CD4-positive, alpha-beta T cell (primary cell): ENCODE measurements around the gene UNC5B. TPM values are rescaled to one million over a fixed set of nuclear protein-coding genes. Genes with fewer than 3 reads are reported as not detected.

ENCODE experiments used
- ATAC-seq: fragments of 200-7000 bp; cut with Tn5 transposase; one replicate; pipeline ENCODE4 v1.10.0; 2022; ENCODE audit warnings: mild to moderate bottlenecking; ENCODE audit not compliant: poor library complexity
- CTCF ChIA-PET: fragments of 350-600 bp; sonication (Branson Sonifier 250); formaldehyde crosslinking; loops from one replicate; lab custom pipeline; 2021; ENCODE audit warnings: antibody characterized with exemption, inconsistent platforms; lab: Charles Lee
- POLR2A ChIA-PET: fragments of 350-600 bp; sonication (Branson Sonifier 250); formaldehyde crosslinking; loops from one replicate; lab custom pipeline; 2021; ENCODE audit warnings: antibody characterized with exemption, inconsistent platforms; lab: Charles Lee
- DNase-seq, 14 experiments: peaks; one replicate each; pipeline ENCODE4 v3.0.0-alpha.2; 2013 to 2020; ENCODE audit warnings: mixed read lengths in 2 of 14
- H3K27ac ChIP-seq, 2 donors: one replicate each; pipeline versions ENCODE4 v1.5.1 to v1.7.0; 2013; ENCODE audit warnings: low read length in 2 of 2, low read depth in 1 of 2, mild to moderate bottlenecking in 1 of 2
- H3K27me3 ChIP-seq, 2 experiments: 1 replicate in 1 of 2; 2 replicates in 1 of 2; pipeline versions ENCODE4 v1.6.1 to v1.7.0; 2013; ENCODE audit warnings: low read length in 2 of 2, control low read depth in 1 of 2, mild to moderate bottlenecking in 1 of 2, moderate library complexity in 1 of 2; ENCODE audit not compliant: insufficient read depth in 2 of 2, control insufficient read depth in 1 of 2
- H3K36me3 ChIP-seq: one replicate; pipeline ENCODE4 v1.6.1; 2013; ENCODE audit warnings: low read length, control low read depth; ENCODE audit not compliant: insufficient read depth
- H3K4me1 ChIP-seq: one replicate; pipeline ENCODE4 v1.6.1; 2013; ENCODE audit warnings: low read length, control low read depth; ENCODE audit not compliant: insufficient read depth
- H3K4me3 ChIP-seq: one replicate; pipeline ENCODE4 v1.5.1; 2013; ENCODE audit warnings: mild to moderate bottlenecking, low read length, moderate library complexity
- H3K9me3 ChIP-seq, 2 experiments: 1 replicate in 1 of 2; 2 replicates in 1 of 2; pipeline versions ENCODE4 v1.6.1 to v1.7.0; 2013; ENCODE audit warnings: low read length in 2 of 2, mild to moderate bottlenecking in 2 of 2, control low read depth in 1 of 2, moderate library complexity in 1 of 2; ENCODE audit not compliant: control insufficient read depth in 1 of 2, insufficient read depth in 1 of 2
- H3K27ac Mint-ChIP-seq: one replicate; pipeline ENCODE4 v1.8.0; 2020; ENCODE audit warnings: mixed read lengths
- H3K27me3 Mint-ChIP-seq: one replicate; pipeline ENCODE4 v1.8.0; 2021; ENCODE audit warnings: mixed read lengths
- H3K36me3 Mint-ChIP-seq: one replicate; pipeline ENCODE4 v1.8.0; 2021; ENCODE audit warnings: low read depth, mixed read lengths
- H3K4me1 Mint-ChIP-seq: one replicate; pipeline ENCODE4 v1.8.0; 2021; ENCODE audit warnings: low read depth, mixed read lengths
- H3K4me3 Mint-ChIP-seq: one replicate; pipeline ENCODE4 v1.8.0; 2020; ENCODE audit warnings: mild to moderate bottlenecking, mixed read lengths
- H3K9me3 Mint-ChIP-seq: one replicate; pipeline ENCODE4 v1.8.0; 2020; ENCODE audit warnings: mixed read lengths
- CTCF ChIP-seq: fragments of 200-600 bp; IDR thresholded peaks from one replicate; pipeline ENCODE4 v1.8.0; 2022; ENCODE audit warnings: antibody characterized with exemption, mild to moderate bottlenecking
- intact Hi-C, 2 experiments: fragments of 100-400 bp; cut with DNase I in 1 of 2; cut with micrococcal nuclease in 1 of 2; formaldehyde crosslinking; loops; one replicate each; pipeline versions ENCODE4 v1.15.1 to v1.9.0; 2023 to 2025; cut with DNase I, micrococcal nuclease
- total RNA-seq, 174 experiments: library from RNA in 2 of 174; stranded (reverse) in 2 of 174; gene quantifications; one replicate each; pipeline ENCODE4 v1.2.3 and lab custom pipeline; 2021 to 2026

The UNC5B gene
- total RNA-seq, 2 experiments from 2014 or later, result 0.03 TPM; not detected in 1

- intact Hi-C loops, result no loop called here
- Mint-ChIP-seq H3K9me3 (no peaks in the 10 kb centered on the region), H3K4me1 (no peaks in the 10 kb centered on the region), H3K36me3 (no peaks in the 10 kb centered on the region), H3K27me3 (no peaks in the 10 kb centered on the region), H3K27ac (no peak overlapping the region), H3K4me3 (no peak overlapping the region)
- no peaks in the 10 kb centered on the region for H3K36me3 ChIP-seq
- H3K9me3 ChIP-seq, result no peaks in the 10 kb centered on the region
- POLR2A ChIA-PET, result no interaction called here
- CTCF ChIA-PET, result no interaction called here
- H3K27ac ChIP-seq, result no peak overlapping the region
- H3K4me3 ChIP-seq, result no peak overlapping the region
- DNase-seq (no peak), ATAC-seq (no peak)
- H3K27me3 ChIP-seq, result peaks cover 0 to 2% of the 10 kb centered on the region in 2 experiments
- no peak for TF ChIP-seq CTCF
- no peaks in the 10 kb centered on the region for H3K4me1 ChIP-seq
Measured at GRCh38 chr10:71258046-71258445, 45.7 kb downstream of the UNC5B start.

GRCh38 chr10:71258446-71259145 is 46.2 kb downstream of the UNC5B start:
- H3K27ac ChIP-seq, result no peak overlapping the region
- no peak overlapping the region for H3K4me3 Mint-ChIP-seq
- H3K27me3 Mint-ChIP-seq, result no peaks in the 10 kb centered on the region
- no peaks in the 10 kb centered on the region for H3K36me3 Mint-ChIP-seq
- H3K4me3 ChIP-seq, result no peak overlapping the region
- ChIA-PET POLR2A (no interaction called here), CTCF (no interaction called here)
- no peaks in the 10 kb centered on the region for H3K9me3 ChIP-seq
- H3K4me1 Mint-ChIP-seq, result no peaks in the 10 kb centered on the region
- no peak overlapping the region for H3K27ac Mint-ChIP-seq
- no peak for TF ChIP-seq CTCF
- no peak for ATAC-seq
- no peak for DNase-seq
- no peaks in the 10 kb centered on the region for H3K9me3 Mint-ChIP-seq
- intact Hi-C loops, result no loop called here
- H3K27me3 ChIP-seq, result peaks cover 0 to 2% of the 10 kb centered on the region in 2 experiments
- H3K36me3 ChIP-seq, result no peaks in the 10 kb centered on the region
- H3K4me1 ChIP-seq, result no peaks in the 10 kb centered on the region

GRCh38 chr10:71259282-71259681 is 46.9 kb downstream of the UNC5B start:
- Mint-ChIP-seq H3K4me3 (no peak overlapping the region), H3K27me3 (no peaks in the 10 kb centered on the region), H3K4me1 (no peaks in the 10 kb centered on the region), H3K9me3 (no peaks in the 10 kb centered on the region), H3K27ac (no peak overlapping the region), H3K36me3 (no peaks in the 10 kb centered on the region)
- Histone ChIP-seq H3K4me1 (no peaks in the 10 kb centered on the region), H3K4me3 (no peak overlapping the region), H3K36me3 (no peaks in the 10 kb centered on the region), H3K27me3 (peaks cover 0 to 2% of the 10 kb centered on the region in 2 experiments), H3K9me3 (no peaks in the 10 kb centered on the region), H3K27ac (no peak overlapping the region)
- DNase-seq (no peak), ATAC-seq (no peak)
- TF ChIP-seq CTCF, result no peak
- ChIA-PET POLR2A (no interaction called here), CTCF (no interaction called here)
- intact Hi-C loops, result no loop called here
